ENCODE measurements around the gene GARIN5B.
A peak's percentile ranks its signal among the peaks of the same experiment; 100 is the strongest.
"Not testable (repeated sequence)": the region's sequence is repeated elsewhere in the genome, so short reads cannot be mapped to it uniquely, and the experiment has no call there.

GARIN5B gene

DNA sequence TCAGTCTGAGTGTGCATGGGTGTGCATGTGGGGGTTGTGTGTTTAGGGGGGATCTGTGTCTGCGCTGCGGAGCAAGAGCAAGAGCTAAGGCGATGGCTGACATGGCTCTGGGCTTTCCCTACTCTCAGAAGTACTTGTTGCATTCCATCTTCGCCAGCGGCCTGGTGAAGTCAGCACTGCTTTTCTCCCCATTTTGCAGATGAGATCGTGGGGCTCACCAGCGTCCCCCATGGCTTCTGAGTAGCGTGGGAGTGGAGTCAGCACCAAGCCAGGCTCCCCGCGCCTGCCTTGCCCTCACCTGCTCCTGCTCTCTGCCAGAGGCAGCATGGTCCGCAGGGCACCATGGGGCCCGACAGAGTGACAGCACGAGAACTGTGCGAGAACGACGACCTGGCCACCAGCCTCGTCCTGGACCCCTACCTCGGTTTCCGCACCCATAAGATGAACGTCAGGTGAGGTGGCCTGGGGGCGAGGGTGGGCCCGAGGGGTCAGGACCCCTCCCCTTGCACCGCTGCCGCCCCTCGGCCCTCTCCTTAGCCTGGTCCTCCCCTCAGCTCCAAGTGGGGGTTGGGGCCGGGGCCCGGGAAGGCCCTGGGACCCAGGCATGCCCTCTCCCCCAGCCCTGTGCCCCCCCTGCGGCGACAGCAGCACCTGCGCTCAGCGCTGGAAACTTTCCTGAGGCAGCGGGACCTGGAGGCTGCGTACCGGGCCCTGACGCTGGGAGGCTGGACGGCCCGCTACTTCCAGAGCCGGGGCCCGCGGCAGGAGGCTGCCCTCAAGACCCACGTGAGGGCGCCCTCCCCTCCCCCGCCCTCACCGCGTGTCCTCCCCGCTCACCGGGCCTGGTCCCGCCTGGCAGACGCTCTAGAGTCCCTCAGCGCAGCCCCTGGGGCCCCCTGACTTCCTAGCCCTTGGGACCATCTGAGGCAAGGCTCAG, 21.2 kb downstream of the GARIN5B start:
- Mint-ChIP-seq H3K27me3 (ENCODE audit: low read depth) (no peaks in the 10 kb centered on the region), H3K4me3 (peak overlapping the region; percentile 73), H3K9me3 (no peaks in the 10 kb centered on the region), H3K4me1 (ENCODE audit: low read depth) (peaks cover 12% of the 10 kb centered on the region), H3K27ac (peak overlapping the region; percentile 71), H3K36me3 (ENCODE audit: low read depth) (peaks cover 4% of the 10 kb centered on the region)
- no peak for DNase-seq (ENCODE audit: low spot score)

DNA sequence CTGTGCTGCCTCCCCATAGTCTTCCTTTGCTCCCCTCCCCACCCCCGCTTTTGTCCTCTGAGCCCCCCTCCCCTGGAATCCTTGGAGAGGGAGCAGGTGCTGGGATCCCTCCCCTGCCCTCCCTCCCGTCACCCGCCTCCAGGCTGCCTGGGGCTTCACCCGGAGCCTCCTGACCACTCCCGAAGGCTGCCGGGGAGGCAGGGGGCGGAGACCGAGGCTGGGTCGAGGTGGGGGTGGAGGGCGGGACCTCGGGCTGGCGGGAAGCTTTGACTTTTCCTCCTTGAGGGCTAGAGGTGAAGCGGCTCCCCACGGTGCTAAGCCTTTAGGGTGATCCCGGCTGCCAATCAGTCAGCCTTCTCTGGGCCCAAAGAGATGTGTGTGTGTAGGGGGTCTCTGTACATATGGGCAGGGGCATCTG, 21.9 kb downstream of the GARIN5B start:
- H3K4me1 Mint-ChIP-seq (ENCODE audit: low read depth), result peaks cover 12% of the 10 kb centered on the region
- H3K36me3 Mint-ChIP-seq (ENCODE audit: low read depth), result peaks cover 4% of the 10 kb centered on the region
- peaks cover 5% of the 10 kb centered on the region for H3K27me3 Mint-ChIP-seq (ENCODE audit: low read depth)
- H3K27ac Mint-ChIP-seq, result peak overlapping the region; percentile 90
- no peaks in the 10 kb centered on the region for H3K9me3 Mint-ChIP-seq
- peak; percentile 69 for DNase-seq (ENCODE audit: low spot score)
- peak overlapping the region; percentile 88 for H3K4me3 Mint-ChIP-seq

DNA sequence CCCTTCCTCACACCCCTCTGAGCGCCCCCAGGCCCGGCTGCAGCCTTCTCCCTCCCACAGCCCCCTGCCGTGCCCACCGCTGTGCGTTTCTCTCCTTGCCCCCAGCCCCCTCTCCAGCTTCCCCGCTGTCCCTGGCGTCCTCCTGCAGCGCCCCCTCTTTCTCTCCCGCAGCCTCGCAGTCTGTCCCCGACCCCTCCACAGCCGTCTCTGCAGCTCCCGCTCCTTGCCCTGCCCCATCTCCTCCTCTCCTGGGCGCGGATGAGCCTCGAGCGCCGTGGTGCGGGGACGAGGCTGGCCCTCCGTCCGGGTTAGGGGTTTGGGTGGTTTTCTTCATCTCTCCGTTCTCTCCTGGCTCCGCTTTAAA, 22.3 kb downstream of the GARIN5B start:
- peaks cover 4% of the 10 kb centered on the region for H3K36me3 Mint-ChIP-seq (ENCODE audit: low read depth)
- no peaks in the 10 kb centered on the region for H3K9me3 Mint-ChIP-seq
- peaks cover 12% of the 10 kb centered on the region for H3K4me1 Mint-ChIP-seq (ENCODE audit: low read depth)
- peak overlapping the region; percentile 88 for H3K4me3 Mint-ChIP-seq
- H3K27me3 Mint-ChIP-seq (ENCODE audit: low read depth), result peaks cover 7% of the 10 kb centered on the region
- H3K27ac Mint-ChIP-seq, result peak overlapping the region; percentile 90
- DNase-seq (ENCODE audit: low spot score), result no peak

DNA sequence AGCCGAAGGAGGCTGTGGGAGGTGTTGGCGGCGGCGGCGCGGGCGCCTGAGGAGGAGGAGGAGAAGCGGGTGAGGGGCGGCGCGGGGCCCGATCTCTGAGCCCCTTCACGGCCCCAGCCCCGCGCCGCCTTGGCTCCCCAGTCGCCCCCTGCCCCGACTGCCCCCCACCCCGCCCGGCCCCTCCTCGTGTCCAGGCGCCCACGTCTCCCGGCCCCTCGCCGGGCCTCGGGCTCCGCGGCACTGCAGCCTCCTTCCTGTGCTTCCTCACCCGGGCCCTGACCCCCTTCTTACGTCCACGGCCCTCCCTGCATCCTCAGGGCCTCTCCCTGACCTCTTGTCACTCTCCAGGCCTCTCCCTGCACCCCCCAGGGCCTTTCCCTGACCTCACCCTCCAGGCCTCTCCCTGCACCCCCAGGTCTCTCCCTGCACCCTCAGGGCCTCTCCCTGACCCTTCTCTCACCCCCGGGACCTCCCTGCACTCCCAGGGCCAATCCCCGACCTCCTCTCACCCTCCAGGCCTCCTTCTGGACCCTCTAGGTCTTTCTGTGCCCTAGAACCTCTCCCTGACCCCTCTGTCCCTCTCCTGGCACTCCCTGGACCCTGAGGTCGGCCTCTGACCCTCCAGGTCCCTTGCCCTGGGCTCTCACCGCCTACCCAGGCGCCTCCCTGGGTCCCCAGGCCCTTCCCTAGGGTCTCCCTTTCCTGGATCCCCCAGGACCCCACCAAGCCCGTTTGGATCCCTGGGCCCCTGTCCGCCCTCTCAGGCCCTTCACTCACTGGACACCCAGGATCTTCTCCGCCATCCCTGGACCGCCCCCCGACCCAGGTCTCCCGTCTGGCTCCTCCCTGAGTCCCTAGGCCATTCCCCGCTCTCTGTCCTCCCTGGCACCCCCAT, 22.9 kb downstream of the GARIN5B start:
- Mint-ChIP-seq H3K4me3 (peak overlapping the region; percentile 92), H3K36me3 (ENCODE audit: low read depth) (peaks cover 4% of the 10 kb centered on the region), H3K9me3 (no peaks in the 10 kb centered on the region), H3K27me3 (ENCODE audit: low read depth) (peaks cover 7% of the 10 kb centered on the region), H3K27ac (peak overlapping the region; percentile 98), H3K4me1 (ENCODE audit: low read depth) (peaks cover 12% of the 10 kb centered on the region)
- DNase-seq (ENCODE audit: low spot score), result peak; percentile 6

DNA sequence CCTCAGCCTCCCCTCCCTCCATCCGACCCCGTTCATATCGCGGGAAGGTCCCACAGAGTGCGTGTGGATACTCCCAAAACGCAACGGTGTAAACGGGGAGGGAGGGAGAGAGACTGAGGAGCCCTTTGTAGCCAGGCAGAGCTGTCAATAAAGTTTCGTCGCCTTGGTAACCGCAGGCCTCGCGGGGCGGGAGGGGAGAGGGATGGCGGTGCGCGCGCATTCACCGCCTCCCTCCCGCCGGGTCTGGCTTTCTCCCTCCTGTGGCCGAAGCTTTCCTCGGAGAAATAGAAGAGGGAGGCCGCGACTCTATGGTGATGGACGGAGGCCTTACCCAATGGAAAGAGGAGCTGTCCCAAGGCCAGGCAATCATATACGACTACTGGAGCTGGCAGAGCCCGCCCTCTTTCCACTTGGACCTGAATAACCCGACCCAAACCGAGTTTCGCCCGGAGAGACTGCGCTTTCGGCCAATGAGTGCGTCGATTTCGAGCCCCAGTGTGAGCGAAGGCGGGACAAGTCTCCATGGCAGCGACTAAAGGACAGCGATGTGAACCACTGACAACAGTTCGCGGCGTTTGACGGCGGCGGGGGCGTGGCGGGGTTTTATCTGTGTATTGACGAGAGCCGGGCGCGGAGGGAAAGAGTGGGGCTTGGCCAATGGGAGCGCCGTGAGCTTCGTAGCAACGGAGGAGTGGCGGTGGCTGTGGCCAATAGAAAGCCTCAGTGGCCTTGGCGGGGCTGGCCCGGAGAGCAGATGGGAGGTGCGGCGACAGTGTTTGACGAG, 23.8 kb downstream of the GARIN5B start, which contains the start of gene KMT5C:
Gene KMT5C (plus strand): TSS at position 772 of the 784 bp plus-strand sequence. CDS start 2,061 bp downstream, outside the sequence.
- H3K4me3 Mint-ChIP-seq, result peak within 1 kb of the TSS; percentile 92
- H3K36me3 Mint-ChIP-seq (ENCODE audit: low read depth), result peaks cover 2% of the 10 kb centered on the region
- H3K27me3 Mint-ChIP-seq (ENCODE audit: low read depth), result peaks cover 8% of the 10 kb centered on the region
- peaks cover 12% of the 10 kb centered on the region for H3K4me1 Mint-ChIP-seq (ENCODE audit: low read depth)
- peak within 1 kb of the TSS; percentile 98 for H3K27ac Mint-ChIP-seq
- H3K9me3 Mint-ChIP-seq, result no peaks in the 10 kb centered on the region
- peak; percentile 100 for DNase-seq (ENCODE audit: low spot score)

DNA sequence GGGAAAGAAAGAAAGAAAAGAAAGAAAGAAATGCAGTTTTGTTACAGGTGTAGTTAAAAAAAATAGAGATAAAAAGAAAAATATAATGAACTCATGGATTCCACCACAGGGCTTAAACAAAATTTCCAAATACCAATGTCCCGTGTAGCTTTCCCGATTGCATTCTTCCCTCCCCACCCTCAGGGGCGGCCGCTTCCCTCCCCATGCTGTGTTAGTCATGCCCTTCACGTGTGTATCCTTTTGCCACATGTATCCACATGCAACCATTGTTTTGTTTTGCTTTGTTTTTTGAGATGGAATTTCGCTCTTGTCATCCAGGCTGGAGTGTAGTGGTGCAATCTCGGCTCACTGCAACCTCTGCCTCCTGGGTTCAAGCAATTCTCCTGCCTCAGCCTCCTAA, 27.0 kb downstream of the GARIN5B start:
- peaks cover 15% of the 10 kb centered on the region for H3K27me3 Mint-ChIP-seq (ENCODE audit: low read depth)
- no peaks in the 10 kb centered on the region for H3K36me3 Mint-ChIP-seq (ENCODE audit: low read depth)
- no peak for DNase-seq (ENCODE audit: low spot score)

DNA sequence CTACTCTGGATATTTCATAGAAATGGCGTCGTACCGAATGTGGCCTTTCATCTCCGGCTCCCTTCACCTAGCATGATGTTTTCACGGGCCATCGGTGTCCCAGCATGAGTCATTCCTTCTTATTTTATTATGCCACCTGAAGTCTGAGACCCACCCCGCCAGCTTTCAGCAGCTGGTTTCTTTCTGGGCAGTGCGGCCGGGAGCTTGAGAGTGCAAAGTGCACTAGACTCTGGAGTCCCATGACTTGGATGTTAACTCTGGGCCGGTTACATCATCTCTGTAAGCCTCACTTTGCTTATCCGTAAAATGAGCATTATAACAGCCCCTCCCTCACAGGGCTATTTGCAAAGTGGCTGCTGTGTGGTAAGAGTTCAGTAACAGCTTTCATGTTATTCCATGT, 29.2 kb downstream of the GARIN5B start:
- no peak for DNase-seq (ENCODE audit: low spot score)
- Mint-ChIP-seq H3K27ac (no peak overlapping the region), H3K9me3 (no peaks in the 10 kb centered on the region), H3K4me1 (ENCODE audit: low read depth) (peaks cover 5% of the 10 kb centered on the region), H3K27me3 (ENCODE audit: low read depth) (peaks cover 15% of the 10 kb centered on the region), H3K36me3 (ENCODE audit: low read depth) (no peaks in the 10 kb centered on the region), H3K4me3 (no peak overlapping the region)

More for the DNA sequence above, 27.0 kb downstream of the GARIN5B start:
- Mint-ChIP-seq H3K27ac (no peak overlapping the region), H3K4me3 (no peak overlapping the region), H3K9me3 (no peaks in the 10 kb centered on the region), H3K4me1 (ENCODE audit: low read depth) (peaks cover 9% of the 10 kb centered on the region)

DNA sequence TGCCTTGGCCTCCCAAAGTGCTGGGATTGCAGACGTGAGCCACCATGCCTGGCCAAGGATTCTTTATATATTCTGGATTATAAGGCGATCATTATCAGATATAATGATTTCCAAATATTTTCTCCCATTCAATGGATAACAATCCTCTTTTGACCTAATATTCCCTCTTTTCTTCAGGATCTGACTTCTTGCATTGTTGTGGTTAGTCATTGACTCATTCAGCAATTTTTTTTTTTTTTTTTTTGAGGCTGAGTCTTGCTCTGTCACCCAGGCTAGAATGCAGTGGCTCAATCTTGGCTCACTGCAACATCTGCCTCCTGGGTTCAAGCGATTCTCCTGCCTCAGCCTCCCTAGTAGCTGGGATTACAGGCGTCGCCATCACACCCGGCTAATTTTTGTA, 33.3 kb downstream of the GARIN5B start:
- not testable (repeated sequence) for DNase-seq (ENCODE audit: low spot score); H3K36me3 Mint-ChIP-seq (ENCODE audit: low read depth)

DNA sequence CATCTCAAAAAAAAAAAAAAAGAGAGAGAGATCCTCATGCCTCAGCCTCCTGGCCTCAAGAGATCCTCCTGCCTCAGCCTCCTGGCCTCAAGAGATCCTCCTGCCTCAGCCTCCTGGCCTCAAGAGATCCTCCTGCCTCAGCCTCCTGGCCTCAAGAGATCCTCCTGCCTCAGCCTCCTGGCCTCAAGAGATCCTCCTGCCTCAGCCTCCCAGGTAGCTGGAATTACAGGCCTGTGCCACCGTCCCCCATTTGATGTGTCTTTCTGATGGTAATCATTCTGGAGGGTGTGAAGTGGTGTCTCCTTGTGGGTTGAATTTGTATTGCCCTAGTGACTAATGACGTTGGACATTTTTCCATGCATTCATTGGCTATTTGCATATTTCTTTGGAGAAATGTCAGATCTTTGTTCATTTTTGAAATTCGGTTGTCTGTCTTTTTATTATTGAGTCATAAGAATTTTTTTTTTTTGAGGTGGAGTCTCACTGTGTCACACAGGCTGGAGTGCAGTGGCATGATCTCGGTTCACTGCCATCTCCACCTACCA, 34.2 kb downstream of the GARIN5B start:
- not testable (repeated sequence) for DNase-seq (ENCODE audit: low spot score); H3K27ac Mint-ChIP-seq; H3K36me3 Mint-ChIP-seq (ENCODE audit: low read depth); H3K4me3 Mint-ChIP-seq; H3K4me1 Mint-ChIP-seq (ENCODE audit: low read depth); H3K9me3 Mint-ChIP-seq; H3K27me3 Mint-ChIP-seq (ENCODE audit: low read depth)

More for the DNA sequence above, 33.3 kb downstream of the GARIN5B start:
- not testable (repeated sequence) for H3K4me1 Mint-ChIP-seq (ENCODE audit: low read depth); H3K4me3 Mint-ChIP-seq; H3K9me3 Mint-ChIP-seq; H3K27ac Mint-ChIP-seq; H3K27me3 Mint-ChIP-seq (ENCODE audit: low read depth)

DNA sequence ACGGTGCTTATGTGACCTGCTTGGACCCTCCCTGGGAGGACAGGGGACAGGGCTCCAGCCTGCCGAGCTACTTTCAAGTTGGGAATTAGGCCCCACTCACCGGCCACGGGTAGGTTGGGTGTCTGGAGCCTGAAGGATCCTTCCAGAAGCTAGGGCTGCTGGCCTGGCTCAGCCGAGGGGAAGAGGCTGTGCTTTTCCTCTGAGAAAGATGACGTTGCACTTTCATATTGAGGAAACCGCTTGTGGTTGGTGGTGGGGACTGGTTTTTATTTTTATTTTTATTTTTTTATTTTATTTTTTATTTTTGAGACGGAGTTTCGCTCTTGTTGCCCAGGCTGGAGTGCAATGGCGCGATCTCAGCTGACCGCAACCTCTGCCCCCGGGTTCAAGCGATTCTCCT, 37.9 kb downstream of the GARIN5B start, which contains the start of gene TMEM150B:
Gene TMEM150B (minus strand): TSS at position 170 of the 400 bp plus-strand sequence. CDS start 4,305 bp downstream, outside the sequence.
- H3K4me1 Mint-ChIP-seq (ENCODE audit: low read depth), result peaks cover 10% of the 10 kb centered on the region
- H3K36me3 Mint-ChIP-seq (ENCODE audit: low read depth), result no peaks in the 10 kb centered on the region
- peaks cover 7% of the 10 kb centered on the region for H3K27me3 Mint-ChIP-seq (ENCODE audit: low read depth)
- no peaks in the 10 kb centered on the region for H3K9me3 Mint-ChIP-seq
- peak within 1 kb of the TSS; percentile 3 for H3K4me3 Mint-ChIP-seq
- no peak within 1 kb of the TSS for H3K27ac Mint-ChIP-seq
- no peak for DNase-seq (ENCODE audit: low spot score)

DNA sequence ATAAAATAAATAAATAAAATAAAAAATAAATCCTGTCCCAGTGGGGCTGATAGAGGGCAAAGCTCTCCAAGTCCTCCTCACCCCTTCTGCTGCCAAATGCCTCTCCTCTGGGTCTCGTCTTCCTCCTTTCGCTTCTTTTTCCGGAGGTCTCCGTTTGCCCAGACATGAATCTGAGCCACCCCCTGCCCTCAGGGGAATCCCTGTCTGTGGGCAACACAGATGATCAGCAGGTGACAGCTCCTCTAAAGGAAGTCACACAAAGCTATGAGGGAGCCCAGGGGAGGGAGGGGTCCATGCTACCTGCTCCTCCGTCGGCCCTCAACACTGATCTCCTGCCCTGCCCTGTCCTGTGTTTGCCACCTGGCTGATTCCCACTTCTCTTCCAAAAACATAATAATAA, 38.4 kb downstream of the GARIN5B start:
- Mint-ChIP-seq H3K36me3 (ENCODE audit: low read depth) (no peaks in the 10 kb centered on the region), H3K9me3 (no peaks in the 10 kb centered on the region), H3K27me3 (ENCODE audit: low read depth) (peaks cover 7% of the 10 kb centered on the region), H3K4me1 (ENCODE audit: low read depth) (peaks cover 10% of the 10 kb centered on the region), H3K27ac (no peak overlapping the region), H3K4me3 (peak overlapping the region; percentile 3)
- DNase-seq (ENCODE audit: low spot score), result no peak

DNA sequence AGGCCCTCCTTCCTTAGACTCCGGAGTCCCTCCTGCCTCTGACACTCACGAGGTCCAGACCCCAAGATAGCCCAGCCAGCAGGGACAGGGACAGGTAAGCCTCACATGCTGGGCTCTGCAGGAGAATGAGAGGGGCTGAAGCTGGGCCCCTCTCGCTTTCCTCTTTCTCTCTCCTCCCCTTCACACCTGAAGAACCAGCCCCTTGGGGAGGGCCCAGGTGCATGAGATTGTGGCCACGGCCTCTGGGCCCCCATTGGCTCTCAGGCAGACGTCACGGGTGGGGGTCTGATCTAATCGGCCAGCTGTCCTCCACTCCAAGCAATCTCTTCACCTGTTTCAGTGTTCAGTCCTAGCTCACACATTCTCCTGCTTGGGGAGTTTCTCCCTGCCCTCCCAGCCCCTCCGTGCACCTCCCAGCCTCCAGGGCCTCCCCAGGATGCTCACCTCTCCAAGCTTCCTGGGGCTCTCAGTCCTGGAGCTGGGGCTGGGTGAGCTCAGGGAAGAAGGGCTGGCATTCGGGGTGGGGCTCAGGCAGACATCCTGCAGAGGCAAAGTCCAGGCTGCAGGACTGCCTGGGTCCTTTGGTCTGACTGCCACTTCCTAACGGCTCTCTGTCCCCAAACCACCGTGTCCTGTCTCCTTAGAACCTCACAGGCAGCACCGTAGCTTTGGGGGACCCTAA, 40.7 kb downstream of the GARIN5B start:
- Mint-ChIP-seq H3K27ac (no peak overlapping the region), H3K27me3 (ENCODE audit: low read depth) (peaks cover 7% of the 10 kb centered on the region), H3K9me3 (no peaks in the 10 kb centered on the region), H3K4me3 (no peak overlapping the region), H3K4me1 (ENCODE audit: low read depth) (peaks cover 10% of the 10 kb centered on the region), H3K36me3 (ENCODE audit: low read depth) (no peaks in the 10 kb centered on the region)
- DNase-seq (ENCODE audit: low spot score), result no peak

Data from T-helper 2 cell treated with Interferon-gamma antibody and Interleukin-4, amounts not matched to agents 5 μg/mL and 100 μg/mL, for 36 hours (primary cell).